GM18508 (cell line): Measurements from ENCODE around the gene CDK5RAP1.

Experiments used
- ATAC-seq: cut with Tn5 transposase; IDR thresholded peaks from one replicate; pipeline ENCODE4 v1.9.1; 2021; ENCODE audit warnings: moderate number of reproducible peaks; ENCODE audit not compliant: insufficient read depth, unreplicated experiment

Gene CDK5RAP1

DNA sequence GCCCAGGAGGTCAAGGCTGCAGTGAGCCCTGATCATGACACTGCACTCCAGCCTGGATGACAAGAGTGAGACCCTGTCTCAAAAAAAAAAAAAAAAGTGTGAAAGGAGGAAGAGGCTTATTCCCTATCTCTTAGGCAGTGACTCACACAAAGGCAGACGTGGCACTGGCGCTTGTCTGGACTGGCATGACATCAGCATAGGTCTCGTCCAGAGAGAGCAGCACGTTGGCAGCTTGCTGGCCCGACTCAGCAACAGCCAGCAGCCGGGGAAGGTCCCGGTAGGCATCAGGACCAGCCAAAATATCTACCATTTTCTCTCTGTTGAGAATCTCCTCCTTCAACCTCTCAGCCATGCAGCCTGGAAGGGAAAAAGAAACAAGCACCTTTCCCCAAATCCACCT is 14.1 kb downstream of the CDK5RAP1 start:
- ATAC-seq: no peak

DNA sequence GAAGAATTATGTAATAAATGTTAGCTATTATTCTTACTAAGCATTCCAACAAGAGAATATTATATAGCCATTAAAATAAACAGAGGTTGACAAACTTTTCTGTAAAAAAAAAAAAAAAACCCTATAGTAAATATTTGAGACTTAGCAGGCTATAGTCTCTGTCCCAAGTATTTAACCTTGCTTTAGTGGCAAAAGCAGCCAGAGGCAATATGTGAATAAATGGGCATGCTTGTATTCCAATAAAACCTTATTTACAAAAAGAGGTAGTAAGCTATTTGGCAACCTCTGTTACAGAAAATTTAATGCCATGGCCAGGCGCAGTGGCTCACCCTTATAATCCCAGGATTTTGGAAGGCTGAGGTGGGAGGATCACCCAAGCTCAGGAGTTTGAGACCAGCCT is 14.6 kb downstream of the CDK5RAP1 start:
- ATAC-seq: no peak

GRCh38 chr20:33377366-33377765 is 24.0 kb downstream of the CDK5RAP1 start:
- no peak for ATAC-seq

- no peak for ATAC-seq
Measured at GRCh38 chr20:33373735-33374605, 27.3 kb downstream of the CDK5RAP1 start.

DNA sequence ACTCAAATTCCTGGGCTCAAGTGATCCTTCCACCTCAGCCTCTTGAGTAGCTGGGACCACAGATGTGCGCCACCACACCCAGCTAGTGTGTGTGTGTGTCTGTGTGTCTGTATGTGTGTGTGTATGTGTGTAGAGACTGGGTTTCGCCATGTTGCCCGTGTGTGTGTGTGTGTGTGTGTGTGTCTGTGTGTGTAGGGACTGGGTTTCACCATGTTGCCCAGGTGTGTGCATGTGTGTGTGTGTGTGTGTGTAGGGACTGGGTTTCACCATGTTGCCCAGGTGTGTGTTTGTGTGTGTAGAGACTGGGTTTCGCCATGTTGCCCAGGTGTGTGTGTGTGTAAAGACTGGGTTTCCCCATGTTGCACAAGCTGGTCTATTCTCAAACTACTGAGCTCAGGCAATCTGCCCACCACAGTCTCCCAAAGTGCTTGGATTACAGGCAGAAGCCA is 28.3 kb downstream of the CDK5RAP1 start:
- ATAC-seq: no peak

- no peak for ATAC-seq
Measured at GRCh38 chr20:33370291-33370690, 31.0 kb downstream of the CDK5RAP1 start.

DNA sequence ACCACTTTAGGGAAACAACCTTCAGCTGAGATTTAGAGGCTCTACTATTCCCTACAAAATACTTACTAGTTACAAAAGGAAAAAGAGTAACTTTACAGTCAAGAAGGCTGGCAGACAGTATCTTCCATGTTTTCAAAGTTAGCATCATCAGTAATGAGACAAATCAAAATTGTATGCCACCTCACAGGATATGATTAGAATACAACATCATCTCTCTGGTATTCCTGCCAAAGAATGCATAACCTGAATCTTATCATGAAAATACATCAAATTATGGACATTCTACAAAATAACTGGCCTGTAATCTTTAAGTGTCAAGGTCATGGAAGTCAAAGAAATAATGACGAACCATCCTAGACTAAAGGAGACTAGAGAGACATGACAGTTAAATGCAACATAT is 38.4 kb downstream of the CDK5RAP1 start:
- no peak for ATAC-seq

DNA sequence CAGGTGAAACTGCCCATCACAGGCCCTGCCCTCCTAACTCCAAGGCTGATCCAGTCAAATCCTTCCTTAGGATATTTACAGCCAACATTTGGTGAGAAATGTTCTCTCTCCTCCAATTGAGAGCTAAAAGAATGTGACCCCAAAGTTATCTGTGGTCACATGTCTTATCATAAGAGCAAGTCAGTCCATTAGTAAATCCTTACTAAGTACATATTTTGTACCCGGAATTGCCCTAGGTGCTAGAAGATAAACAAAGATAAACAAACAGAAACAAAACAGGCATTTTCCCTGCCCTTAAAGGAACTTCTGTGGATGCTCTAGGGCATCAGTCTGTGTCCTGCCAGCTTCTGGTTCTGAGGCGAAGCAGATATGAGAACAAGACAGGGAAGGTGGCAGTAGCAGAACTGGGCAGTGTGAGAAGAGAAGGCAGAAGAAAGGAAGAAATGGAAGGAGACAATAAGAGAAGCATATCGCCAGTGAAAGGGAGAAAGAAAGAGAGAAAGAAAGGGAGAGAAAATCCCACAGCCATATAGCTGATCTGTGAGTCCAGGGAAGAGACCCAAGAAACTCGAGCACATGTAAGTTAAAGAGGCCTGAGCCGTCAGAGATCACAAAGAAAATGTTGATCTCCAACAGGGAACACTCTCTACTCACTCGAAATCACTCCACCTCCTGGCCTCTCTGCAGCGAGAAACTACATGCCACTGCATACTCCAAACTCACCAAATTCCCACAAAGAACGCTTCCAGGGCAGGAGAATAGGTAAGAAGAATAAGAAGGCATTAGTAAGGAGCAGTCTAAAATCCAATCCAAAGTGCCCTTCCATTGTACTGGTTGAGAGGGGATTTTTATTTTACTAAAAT is 41.7 kb downstream of the CDK5RAP1 start:
- ATAC-seq: no peak

GRCh38 chr20:33353013-33353402 is 48.3 kb downstream of the CDK5RAP1 start:
- ATAC-seq: no peak

DNA sequence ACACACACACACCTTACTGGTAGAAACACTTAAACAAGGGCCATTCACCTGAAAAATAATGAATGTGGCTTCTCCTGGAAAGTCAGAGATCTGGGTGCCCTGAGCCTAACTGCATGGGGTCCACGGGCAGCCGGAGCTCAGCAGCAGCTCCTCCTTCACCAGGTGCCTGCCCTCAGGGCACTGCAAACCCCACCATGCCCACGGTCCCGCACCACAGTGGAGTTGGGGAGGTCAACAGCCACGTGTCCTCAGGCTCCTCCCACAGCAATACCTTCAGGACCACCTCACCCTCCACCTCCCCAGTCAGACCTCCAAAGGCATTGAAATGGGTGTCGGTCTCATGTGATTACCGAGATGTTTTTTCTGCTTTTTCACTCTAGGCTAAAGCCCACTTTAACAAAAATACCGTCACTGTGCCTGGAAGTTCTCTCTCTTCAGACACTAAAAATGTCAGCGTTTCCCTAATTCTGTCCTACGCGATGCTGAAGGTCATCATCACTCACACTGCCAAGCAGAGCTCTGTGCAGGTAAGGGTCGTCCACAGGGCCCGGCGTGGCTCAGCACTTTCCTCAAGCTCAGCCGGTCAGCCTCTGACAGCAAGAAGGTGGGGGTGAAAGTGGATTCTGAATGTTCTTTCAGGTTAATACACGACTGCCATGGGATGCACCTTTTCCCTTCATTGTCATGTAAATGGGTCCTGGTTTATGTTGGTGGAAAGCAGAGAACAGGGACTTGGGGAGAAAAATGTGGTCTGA is 48.9 kb downstream of the CDK5RAP1 start:
- ATAC-seq: no peak

- ATAC-seq: no peak
Measured at GRCh38 chr20:33351696-33352095, 49.6 kb downstream of the CDK5RAP1 start.

DNA sequence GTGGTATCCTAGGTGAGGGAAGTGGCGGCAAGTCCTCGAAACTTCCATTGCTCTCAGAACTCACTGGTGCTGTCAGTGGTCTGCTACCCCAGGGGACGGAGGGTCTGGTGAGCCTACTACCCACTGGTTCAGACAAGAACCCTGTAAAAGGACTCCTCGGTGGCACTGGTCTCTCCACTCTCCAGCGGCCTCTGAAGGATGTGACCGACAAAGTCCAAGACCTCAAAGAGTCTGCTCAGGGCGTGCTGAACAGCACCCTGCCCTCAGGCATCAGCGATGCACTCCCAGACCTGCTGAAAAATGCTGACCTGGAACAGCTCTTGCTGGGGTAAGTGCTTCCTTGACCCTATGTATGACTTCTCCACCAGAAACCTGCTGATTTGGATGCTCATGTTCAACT is 51.8 kb downstream of the CDK5RAP1 start:
- no peak for ATAC-seq

- ATAC-seq: no peak
Measured at GRCh38 chr20:33348136-33348937, 53.0 kb downstream of the CDK5RAP1 start.

DNA sequence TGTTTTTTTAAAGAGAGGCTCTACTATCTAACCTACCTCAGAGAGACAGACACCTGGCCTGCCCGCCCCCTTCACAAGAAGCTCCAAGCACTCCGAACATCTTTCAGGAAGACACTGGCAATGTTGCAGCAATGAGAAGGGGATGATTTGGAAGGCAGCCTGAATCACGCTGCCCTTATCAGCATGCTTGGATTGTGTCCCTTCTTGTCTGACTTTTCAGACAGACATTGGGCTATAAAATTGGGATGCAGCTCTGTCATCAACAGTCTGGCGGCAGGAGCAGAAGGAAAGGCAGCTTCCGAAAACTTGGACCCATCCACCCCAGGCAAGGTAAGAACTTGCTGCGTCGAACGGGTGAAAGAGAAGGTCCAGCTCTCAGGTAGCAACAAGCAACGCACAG is 56.0 kb downstream of the CDK5RAP1 start:
- no peak for ATAC-seq

- ATAC-seq: no peak
Measured at GRCh38 chr20:33343521-33343920, 57.8 kb downstream of the CDK5RAP1 start.

GRCh38 chr20:33339515-33340058 is 61.7 kb downstream of the CDK5RAP1 start:
- ATAC-seq: no peak

DNA sequence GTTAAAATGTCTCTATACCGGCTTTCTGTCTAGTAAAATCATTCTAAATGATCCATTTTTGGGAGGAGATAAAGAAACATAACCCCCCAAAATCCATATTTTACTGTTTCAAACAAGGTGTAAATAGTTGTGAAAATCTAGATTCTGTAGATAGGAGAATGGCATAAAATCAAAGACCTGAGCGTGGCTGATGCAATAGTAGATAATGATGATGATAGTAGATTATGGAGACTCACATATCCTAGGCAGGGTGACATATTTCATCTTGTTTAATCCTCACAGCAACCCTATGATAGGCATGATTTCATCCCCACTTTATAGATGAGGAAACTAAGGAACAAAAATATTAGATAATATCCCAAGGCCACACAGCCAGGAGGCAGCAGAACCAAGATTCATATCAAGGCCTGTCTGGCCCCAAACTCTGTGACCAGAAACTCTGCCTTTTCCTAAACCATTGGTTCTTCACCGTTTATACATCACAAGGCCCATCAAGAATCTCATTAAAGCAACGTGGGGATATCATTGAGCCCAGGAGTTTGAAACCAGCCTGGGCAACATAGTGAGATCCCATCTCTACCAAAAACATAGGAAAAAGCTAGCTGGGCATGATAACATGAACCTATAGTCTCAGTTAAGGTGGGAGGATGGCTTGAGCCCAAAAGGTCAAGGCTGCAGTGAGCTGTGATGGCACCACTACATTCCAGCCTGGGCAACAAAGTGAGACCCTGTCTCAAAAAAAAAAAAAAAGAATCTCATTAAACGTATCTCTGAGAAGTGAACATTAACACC is 62.7 kb downstream of the CDK5RAP1 start:
- ATAC-seq: no peak

- no peak for ATAC-seq
Measured at GRCh38 chr20:33337531-33338165, 63.7 kb downstream of the CDK5RAP1 start.
